HG03575 (cell line): ENCODE data around the gene SLC13A3.

ENCODE experiments used
- ATAC-seq: cut with Tn5 transposase; IDR thresholded peaks from one replicate; pipeline ENCODE4 v1.9.1; 2021; ENCODE audit not compliant: unreplicated experiment, insufficient number of reproducible peaks, low FRiP score; ENCODE audit errors: extremely low read depth

The SLC13A3 gene

DNA sequence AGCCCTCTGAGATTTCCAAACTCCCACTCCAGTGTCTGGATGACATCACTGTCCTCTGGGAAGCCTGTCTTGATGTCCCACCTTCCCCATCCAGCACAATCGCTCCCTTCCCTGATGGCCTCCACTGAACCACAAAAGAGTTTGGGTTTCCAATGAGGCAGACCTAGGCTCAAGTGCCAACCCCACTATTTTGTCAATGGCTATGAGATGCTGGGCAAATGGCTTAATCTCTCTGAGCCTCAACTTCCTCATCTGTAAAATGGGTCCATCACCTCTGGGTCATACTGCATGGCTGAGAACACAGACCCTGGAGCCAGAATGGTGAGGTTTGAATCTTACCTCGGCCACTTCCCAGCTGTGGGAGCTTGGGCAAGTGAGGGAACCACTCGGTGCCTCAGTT is 11.7 kb downstream of the SLC13A3 start:
- ATAC-seq = no peak

DNA sequence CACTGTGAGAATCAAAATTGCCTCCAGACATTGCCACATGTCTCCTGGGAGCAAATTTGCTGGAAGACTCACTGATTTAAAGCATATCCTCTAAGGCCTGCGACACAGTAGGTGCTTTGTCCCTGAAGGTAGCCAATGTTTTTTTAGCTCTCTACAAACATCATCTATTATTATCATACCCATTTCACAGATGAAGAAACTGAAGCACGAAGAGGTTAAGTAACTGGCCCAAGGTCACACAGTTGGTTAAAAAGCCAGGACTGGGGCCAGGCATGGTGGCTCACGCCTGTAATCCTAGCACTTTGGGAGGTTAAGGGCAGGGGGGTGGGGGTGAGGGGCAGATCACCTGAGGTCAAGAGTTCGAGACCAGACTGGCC is 12.4 kb downstream of the SLC13A3 start:
- no peak for ATAC-seq

DNA sequence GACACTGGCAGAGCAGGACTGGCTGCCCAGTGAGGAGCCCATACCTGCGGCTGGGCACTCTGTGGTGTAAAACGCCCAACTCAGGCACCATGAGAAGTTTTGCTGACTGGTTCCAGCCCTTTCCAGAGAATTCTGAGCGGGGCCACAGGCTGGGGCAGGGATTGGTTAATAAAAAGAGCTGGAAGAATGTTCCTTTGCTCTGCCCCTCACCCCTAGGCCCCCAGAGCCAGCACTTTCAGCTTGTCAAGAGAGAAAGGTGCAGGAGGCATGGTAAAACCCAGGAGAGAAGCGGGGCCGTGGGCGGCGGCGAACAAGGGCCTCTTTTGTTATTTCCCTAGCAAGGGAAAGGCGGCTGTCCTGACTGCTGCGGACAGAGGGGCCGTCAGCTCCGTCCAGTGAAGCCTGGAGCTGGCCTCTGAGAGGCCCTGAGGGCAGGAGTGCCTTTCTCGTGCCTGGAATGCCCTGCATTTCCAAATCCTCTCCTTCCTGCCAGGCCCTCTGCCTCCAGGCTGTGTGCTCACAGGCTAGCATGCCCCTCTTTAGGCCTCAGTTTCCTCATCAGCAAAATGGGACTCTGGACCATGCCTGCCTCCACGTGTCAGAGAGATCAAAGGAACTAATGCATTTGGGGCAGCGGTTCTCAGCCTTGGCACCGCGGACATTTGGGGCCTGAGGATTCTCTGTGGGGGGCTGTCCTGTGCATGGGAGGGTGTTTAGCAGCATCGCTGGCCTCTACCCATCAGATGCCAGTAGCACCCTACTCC is 12.9 kb downstream of the SLC13A3 start:
- ATAC-seq = no peak

DNA sequence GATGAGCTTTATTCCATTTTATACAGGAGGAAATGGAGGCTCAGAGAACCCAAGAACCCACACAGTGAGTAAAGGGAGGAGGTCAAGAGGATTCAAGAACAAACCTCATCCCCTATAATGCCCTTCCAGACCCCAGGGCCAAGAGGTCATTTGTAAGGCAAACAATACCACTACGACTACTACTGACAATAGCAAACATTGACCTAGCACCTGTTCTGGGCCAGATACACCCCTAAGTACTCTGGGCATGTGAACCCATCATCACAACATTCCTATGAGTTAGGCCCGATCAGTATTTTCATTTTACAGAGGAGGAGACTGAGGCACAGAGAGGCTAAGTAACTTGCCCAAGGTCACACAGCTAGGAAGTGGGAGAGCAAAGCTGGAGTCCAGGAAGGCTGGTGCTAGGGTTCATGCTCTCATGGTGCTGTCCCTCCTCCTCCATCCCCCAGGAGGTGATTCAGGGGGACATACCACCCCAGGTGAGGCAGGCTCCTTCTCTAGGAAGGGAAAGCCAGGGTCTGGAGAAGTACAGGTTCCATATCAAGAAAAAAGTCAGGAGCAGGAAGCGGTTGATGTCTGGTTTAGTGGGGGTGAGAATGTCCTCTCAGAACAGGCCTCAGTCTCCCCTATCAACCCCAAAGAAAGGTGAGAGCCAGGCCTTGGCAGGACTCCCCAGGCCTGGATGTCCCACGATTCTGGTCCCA is 13.7 kb downstream of the SLC13A3 start:
- no peak for ATAC-seq

DNA sequence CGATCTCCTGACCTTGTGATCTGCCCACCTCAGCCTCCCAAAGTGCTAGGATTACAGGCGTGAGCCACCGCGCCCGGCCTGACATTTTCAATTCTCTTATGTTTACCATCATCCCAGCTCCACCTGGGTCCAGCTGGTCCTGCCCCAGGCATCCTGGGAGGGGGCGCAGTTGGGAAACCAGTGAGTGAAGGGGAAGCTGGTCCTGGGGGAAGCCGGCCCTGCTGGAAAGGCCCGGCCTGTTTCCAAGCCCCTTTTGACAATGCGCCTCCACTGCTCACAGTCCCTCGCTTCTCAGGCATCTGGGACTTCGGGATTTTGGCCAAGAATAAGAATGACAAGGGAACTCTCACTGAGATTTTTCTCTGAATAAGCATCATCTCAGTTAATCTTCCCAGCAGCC is 14.2 kb downstream of the SLC13A3 start:
- ATAC-seq = no peak

DNA sequence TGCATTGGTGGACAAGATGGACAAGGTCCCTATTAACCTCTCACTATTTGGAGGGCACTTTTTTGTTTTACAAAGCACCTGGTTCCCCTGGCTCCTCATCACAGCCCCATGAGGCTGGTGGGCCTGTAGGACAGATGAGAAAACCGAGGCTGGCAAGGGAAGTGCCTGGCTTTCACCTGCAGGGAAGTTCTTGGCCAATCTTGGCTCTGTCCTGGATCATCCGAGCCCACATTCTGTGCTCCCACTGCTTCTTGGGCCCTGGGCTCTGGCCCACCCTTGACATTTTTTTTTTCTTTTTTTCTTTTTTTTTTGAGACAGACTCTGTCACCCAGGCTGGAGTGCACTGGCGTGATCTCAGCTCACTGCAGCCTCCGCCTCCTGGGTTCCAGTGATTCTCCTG is 14.7 kb downstream of the SLC13A3 start:
- ATAC-seq = no peak

DNA sequence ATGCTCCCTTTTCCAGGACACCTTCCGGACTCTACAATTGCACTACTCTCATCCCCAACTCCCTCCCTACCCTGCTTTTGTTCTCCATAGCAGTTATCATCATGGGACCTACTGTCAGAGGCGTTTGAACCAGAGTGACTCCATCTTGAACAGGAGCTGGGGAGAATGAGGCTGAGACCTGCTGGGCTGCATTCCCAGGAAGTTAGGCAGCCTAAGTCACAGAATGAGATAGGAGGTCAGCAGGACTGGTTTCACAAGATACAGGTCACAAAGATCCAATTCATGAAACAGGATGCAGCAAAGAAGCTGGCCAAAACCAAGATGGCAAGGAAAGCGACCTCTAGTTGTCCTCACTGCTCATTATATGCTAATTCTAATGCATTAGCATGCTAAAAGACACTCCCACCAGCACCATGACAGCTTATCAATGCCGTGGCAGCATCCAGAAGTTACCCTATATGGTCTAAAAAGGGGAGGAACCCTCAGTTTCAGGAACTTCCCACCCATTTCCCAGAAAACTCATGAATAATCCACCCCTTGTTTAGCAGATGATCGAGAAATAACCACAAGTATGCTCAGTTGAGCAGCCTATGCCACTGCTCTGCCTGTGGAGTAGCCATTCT is 15.6 kb downstream of the SLC13A3 start:
- ATAC-seq = no peak

DNA sequence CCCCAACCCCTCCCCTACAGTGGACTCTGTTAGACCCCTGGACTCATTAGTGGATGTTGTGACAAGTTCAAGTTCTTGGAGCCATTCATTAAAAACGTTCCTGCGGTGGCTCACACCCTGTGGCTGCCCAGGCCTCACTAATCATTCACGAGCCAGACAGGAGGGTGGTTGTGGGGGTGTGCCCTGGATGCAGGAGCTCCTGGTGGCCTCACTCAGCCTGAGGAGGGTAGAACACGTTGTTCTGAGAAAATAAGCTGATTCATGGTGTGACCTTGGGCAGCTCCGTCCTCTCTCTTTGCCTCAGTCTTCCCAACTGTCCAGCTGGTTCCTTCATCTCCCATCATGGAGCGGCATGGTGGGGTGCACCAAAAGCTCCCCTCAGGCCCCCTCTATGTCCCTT is 16.7 kb downstream of the SLC13A3 start:
- no peak for ATAC-seq

DNA sequence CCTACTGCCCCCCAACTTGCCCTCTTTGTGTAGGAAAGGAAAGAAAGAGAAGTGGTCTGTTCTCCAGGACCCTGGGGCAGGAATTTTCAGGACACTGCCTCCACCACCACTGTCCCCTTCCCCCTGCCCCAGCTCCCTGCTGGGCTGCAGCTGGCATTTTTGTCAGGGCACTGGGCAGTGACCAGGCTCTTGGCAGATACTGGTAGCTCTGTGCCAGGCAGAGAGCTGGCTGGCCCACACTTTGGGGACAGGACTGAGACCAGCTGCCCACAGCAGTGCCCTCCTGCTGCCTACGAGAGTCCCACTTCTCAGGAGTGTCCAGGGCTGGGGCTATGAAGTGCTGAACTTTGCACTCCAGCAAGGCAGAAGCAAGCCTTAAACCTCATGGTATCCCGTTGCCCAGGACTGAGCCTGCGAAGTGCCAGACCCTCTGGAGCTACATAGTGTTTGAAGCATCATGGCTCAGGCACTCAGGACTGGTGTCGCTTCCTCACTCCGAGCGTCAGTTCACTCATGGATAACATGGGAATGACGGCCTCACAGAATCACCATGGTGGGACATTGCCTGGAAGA is 19.3 kb downstream of the SLC13A3 start:
- no peak for ATAC-seq

DNA sequence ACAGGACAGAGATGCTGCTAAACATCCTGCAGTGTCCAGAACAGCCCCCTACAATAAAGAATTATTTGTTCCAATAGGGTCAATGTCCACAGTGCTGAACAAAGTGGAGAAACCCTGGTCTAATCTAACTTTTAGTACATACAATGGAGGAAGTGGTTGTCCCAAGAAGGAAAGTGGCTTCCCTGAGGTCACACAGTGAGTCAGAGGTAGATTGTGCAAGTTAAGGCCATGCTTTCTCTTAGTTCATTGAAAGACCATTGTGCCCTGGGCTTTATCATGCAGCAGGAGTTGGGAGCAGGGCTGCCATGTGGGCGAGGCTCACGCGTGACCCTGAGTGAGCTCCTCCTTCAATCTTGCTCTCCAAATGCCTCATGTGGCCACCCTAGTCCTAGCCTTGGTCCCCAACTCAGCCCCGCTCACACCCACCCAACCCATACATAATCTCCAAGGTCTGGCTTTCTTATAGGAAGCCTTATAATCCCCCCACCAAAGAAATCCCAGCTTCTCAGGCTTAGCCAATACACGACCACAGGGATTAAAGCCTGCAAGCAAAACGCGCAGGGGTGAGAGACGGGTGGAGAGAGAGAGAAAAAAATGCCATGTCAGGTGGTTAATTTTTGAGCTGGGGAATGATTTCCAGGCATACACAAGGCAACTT is 19.9 kb downstream of the SLC13A3 start:
- ATAC-seq = no peak

DNA sequence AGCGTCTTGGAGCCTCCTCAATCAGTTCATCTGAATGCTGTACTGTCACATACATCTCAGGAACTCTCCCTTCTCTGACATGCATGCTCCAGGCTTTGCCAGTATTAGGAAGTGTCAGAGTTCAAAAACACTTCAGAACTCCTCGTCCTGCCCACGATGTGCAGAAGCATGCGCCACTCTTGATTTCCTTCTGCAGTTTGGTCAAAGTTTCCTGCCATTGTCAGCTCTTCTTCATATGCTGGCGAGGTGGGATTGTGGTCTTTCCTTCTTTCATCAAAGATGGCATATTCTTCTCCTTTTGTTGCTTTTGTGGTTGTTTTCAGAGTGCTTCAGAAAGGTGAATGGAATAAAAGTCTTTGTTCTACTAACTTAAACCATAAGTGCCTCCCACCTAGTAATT is 21.0 kb downstream of the SLC13A3 start:
- ATAC-seq = no peak

DNA sequence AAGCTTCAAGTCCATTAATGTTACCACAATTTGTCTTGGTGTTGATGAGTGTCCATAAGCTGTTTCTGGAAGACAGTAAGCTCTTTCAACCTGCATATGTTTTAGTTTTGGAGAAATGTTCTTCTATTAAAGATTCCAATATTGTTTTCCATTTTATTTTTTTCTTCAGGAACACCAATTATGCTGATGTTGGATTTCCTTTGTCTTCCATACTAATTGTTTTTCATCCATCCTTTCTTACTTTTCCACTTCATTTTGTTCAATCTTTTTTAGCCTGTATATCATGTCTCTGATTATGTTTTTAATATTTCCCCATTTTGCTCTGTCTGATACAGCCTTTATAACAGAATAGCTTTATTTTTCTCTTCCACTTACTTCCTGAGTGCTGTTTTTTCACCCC is 21.9 kb downstream of the SLC13A3 start:
- no peak for ATAC-seq

DNA sequence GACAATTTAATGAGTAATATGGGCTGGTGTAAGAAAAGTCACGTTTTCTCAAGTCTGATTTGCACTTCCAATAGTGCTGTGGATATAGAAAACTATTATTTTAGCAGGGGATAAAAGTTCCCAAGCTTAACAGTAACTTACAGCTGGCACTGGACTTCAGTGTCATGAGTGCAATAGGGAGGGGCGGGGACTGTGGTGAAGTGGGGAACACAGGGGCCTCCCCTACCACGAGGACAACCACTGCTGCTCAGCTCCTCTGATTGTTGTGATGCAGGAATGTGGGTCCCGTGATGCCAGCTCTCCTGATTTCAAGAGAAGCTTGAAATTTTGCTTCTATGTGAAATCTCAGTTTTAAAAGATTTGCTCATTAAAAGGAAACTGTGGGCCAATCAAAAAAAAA is 24.0 kb downstream of the SLC13A3 start:
- ATAC-seq = no peak

DNA sequence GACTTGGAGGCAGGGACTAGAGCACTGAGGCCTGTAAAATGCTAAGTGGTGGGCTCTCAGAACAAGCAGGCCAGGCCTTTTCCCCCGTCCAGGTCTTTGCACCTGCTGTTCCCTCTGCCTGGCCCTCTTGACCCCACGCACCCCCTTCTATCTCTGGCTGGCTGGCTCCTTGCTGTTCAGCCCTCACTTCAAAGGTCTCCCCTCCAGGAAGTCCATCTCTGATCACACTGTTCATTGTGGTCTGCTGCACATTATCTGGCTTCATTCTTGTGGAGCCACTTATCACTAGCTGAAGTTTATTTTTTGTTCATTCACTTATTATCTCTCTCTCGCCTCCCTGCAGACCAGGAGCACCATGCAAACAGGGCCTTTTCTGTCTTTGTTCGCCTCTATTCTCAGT is 24.5 kb downstream of the SLC13A3 start:
- ATAC-seq = no peak

DNA sequence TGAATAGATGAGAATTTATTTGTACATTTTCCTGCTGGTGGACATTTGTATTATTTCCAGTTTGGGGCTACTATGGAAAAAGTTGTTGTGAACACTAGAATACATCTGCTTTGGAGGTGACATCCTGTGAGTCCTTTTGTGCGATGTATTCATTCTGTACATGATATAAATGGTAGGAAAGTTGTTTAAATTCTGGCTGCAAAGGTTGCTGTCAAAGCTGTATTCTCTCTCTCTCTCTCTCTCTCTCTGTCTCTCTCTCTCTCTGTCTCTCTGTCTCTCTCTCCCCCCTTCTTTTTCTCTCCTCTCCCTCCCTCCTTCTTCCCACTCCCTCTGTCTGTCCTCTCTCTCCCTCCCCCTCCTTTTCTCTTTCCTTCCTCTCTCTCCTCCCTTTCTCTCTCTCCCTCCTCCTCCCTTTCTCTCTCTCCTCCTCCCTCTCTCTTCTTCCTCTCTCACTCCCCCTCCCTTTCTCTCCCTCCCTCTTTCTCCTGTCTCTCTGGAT is 25.3 kb downstream of the SLC13A3 start:
- no peak for ATAC-seq

DNA sequence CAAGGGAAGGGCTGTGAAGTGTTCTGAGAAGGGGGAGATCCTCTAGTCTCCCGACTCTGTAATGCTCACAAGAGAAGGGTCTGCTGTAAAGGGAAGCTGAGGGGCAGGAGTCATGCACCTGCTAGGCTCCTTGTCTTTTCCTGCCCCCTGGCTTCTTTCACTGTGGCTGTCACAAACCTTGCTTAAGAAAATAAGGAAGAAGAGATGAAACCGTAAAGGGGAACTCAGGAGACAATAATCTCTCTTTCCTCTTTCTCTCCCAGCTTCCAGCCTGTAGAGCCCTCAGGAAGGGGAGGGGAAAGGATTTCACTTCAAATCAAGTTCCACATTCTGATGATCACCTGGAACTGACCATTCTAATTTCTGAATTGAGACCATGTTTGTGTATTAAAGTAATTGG is 26.3 kb downstream of the SLC13A3 start:
- no peak for ATAC-seq

DNA sequence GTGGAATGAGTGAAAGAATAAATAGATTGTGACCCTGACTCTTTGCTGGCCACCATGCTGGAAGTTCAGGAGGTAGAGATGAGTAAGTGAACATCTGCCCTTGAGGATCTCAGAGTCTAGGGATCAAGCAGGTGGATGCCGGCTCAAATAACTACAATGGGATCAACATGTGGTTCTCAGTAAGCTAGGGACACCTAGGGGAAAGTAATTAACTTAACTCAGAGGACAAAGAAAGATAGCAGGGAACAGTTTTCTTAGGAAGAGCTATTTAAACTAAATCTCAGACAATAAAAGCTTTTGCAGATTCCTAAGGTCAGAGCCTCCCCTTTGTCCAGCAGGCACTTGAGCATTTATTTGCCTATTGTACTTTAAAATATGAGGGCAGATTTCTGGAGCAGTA is 29.1 kb downstream of the SLC13A3 start:
- no peak for ATAC-seq

DNA sequence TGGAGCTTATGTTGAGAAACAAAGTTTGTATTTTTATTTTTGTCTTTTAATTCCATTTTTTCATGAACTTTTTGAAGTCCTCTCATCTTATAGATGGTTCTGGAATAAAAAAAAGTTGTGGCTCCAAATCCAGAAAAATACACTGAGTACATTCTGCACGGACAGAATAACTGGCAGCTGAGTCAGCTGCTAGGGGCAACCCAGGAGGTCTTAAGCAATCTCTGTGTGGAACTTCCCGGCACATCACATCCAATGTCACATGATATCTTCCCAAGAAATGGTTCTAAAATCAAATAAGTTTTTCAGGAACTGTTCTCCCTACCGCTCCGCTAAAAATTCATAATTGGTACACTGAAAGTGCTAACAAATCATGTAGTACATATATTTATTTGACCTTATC is 29.8 kb downstream of the SLC13A3 start:
- ATAC-seq = no peak

DNA sequence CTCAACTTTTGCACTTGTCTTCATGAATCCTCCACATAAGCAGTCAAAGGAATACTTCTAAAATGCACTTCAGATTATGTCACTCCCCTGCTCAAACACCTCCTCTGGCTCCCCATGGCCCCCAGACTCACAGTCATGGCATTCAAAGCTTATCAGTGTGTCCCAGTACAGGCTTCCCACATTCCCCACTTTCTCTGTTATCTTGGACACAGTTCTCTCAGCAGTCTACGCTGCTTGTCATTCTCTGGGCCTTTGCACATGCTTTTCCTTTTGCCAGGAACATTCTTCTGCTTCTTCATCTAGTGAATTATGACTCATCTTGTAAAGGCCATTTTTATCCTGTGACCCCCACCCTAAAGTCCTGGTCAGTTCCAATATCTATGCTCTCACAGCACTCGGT is 31.8 kb downstream of the SLC13A3 start:
- ATAC-seq = no peak
